OCI-LY7 (cell line): ENCODE data around the gene LARGE1. TPM values are rescaled to one million over a fixed set of nuclear protein-coding genes. Genes with fewer than 3 reads are reported as not detected.
A peak's percentile ranks its signal among the peaks of the same experiment; 100 is the strongest.

ENCODE experiments used
- BruUV-seq: library from RNA; stranded (reverse); fragments of 400-500 nt; replicated peaks from 2 replicates; lab custom pipeline; 2021; lab: Mats Ljungman, UMichigan
- CTCF ChIA-PET: fragments of 300-600 bp; sonication (Branson Sonifier 250); formaldehyde crosslinking; loops from one replicate; lab custom pipeline; 2022; ENCODE audit warnings: antibody characterized with exemption; ENCODE audit not compliant: unreplicated experiment; lab: Charles Lee
- POLR2A ChIA-PET: fragments of 300-600 bp; sonication (Branson Sonifier 250); formaldehyde crosslinking; loops from one replicate; lab custom pipeline; 2022; ENCODE audit warnings: antibody characterized with exemption; lab: Charles Lee
- DNase-seq: peaks from one replicate; pipeline ENCODE4 v3.0.0-alpha.2; 2015; ENCODE audit warnings: low spot score
- H2AFZ ChIP-seq: fragments of 200-600 bp; sonication (generic), shearing (Covaris generic); 2 replicates; pipeline ENCODE4 v1.6.1; 2014; ENCODE audit warnings: mild to moderate bottlenecking, antibody characterized with exemption, low read length, moderate library complexity
- H3K27ac ChIP-seq: fragments of 200-600 bp; sonication (generic); 2 replicates; pipeline ENCODE4 v1.5.1; 2014; ENCODE audit warnings: mixed run types, low read depth, mild to moderate bottlenecking, moderate library complexity, low read length, inconsistent platforms; ENCODE audit not compliant: poor library complexity, severe bottlenecking
- H3K36me3 ChIP-seq: fragments of 200-600 bp; sonication (generic); 2 replicates; pipeline ENCODE4 v1.6.1; 2014; ENCODE audit warnings: mild to moderate bottlenecking, antibody characterized with exemption, low read length, moderate library complexity, mixed read lengths; ENCODE audit not compliant: insufficient read depth
- H3K4me1 ChIP-seq: fragments of 200-600 bp; sonication (generic); 2 replicates; pipeline ENCODE4 v1.5.1; 2014; ENCODE audit warnings: mild to moderate bottlenecking, low read length; ENCODE audit not compliant: insufficient read depth, poor library complexity, severe bottlenecking
- H3K4me2 ChIP-seq: fragments of 200-600 bp; sonication (generic); 2 replicates; pipeline ENCODE4 v1.6.1; 2014; ENCODE audit warnings: mild to moderate bottlenecking, low read length
- H3K4me3 ChIP-seq: fragments of 200-600 bp; sonication (generic); 2 replicates; pipeline ENCODE4 v1.5.1; 2014; ENCODE audit warnings: mild to moderate bottlenecking, low read depth, low read length; ENCODE audit not compliant: poor library complexity, severe bottlenecking
- H3K79me2 ChIP-seq: fragments of 200-600 bp; sonication (generic); 2 replicates; pipeline ENCODE4 v1.6.1; 2016; ENCODE audit warnings: low read depth, mild to moderate bottlenecking, low read length, moderate library complexity, mixed read lengths; ENCODE audit not compliant: insufficient read depth
- H3K9me2 ChIP-seq: fragments of 200-600 bp; sonication (generic); 2 replicates; pipeline ENCODE4 v1.6.1; 2016; ENCODE audit warnings: mild to moderate bottlenecking, low read length, mixed read lengths; ENCODE audit not compliant: insufficient read depth
- H3K9me3 ChIP-seq: fragments of 200-600 bp; sonication (generic); 2 replicates; pipeline ENCODE4 v1.6.1; 2014; ENCODE audit warnings: mild to moderate bottlenecking, mixed run types, low read length, mixed read lengths
- H4K20me1 ChIP-seq: fragments of 200-600 bp; sonication (generic); 2 replicates; pipeline ENCODE4 v1.6.1; 2014; ENCODE audit warnings: mild to moderate bottlenecking, antibody characterized with exemption, low read length, moderate library complexity, mixed read lengths; ENCODE audit not compliant: insufficient read depth
- EZH2phosphoT487 ChIP-seq: fragments of 200-600 bp; sonication (generic); IDR thresholded peaks from 2 replicates; pipeline ENCODE4 v1.6.1; 2018; ENCODE audit warnings: low read depth, borderline replicate concordance, mild to moderate bottlenecking, mixed run types, antibody characterized with exemption, low read length, moderate library complexity, mixed read lengths
- intact Hi-C: fragments of 100-400 bp; cut with micrococcal nuclease; formaldehyde crosslinking; loops from one replicate; pipeline ENCODE4 v1.10.0; 2022; ENCODE audit not compliant: unreplicated experiment
- total RNA-seq, 2 experiments: library from RNA; depleted of rRNA in 1 of 2; stranded (reverse); fragments of >200 nt in 1 of 2; shearing (Covaris generic) in 1 of 2; gene quantifications; 2 replicates each; pipeline ENCODE4 v1.2.3, GENCODE V29; 2014 to 2022
- TF ChIP-seq, protein P1 (sequence below): fragments of 200-600 bp; sonication (generic); conservative IDR thresholded peaks from 2 replicates; pipeline ENCODE4 v1.5.1; 2014; ENCODE audit warnings: mild to moderate bottlenecking, antibody characterized with exemption, low read length, moderate library complexity, mixed read lengths

LARGE1 gene
- total RNA-seq, 2 experiments from 2014 or later: 31.5 to 31.9 TPM

- BruUV-seq: no TSS peak
Observed at GRCh38 chr22:33895444-33895843, 24.8 kb downstream of the LARGE1 start.

DNA sequence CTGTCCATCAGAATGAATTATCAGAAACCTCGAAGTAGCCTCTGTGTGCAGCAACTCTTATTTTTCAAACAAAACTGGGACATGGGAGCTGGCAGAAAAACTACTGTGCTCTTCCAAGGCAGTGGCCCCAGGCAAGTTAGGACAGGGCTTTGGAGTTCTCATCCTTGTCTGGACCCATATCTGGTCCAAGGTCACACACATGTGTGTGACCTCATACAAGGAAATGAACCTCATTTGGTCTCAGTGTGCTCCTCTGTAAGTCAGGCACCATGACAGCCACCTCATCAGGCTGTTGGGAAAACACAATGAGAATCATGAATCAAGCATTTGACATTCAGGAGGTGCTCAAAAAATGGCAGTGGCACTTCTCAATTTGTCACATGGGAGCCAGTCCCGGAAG, 25.8 kb downstream of the LARGE1 start:
- ChIA-PET CTCF (no interaction called here), POLR2A (no interaction called here)
- Histone ChIP-seq H3K9me3 (peaks cover 13% of the 10 kb centered on the region), H3K36me3 (peaks cover 14% of the 10 kb centered on the region), H3K4me2 (no peak overlapping the region), H3K9me2 (no peaks in the 10 kb centered on the region), H3K4me3 (no peak overlapping the region), H3K4me1 (peaks cover 50% of the 10 kb centered on the region), H3K27ac (no peak overlapping the region), H3K79me2 (no peaks in the 10 kb centered on the region), H2AFZ (no peak overlapping the region), H4K20me1 (no peaks in the 10 kb centered on the region)
- TF ChIP-seq, protein P1, sequence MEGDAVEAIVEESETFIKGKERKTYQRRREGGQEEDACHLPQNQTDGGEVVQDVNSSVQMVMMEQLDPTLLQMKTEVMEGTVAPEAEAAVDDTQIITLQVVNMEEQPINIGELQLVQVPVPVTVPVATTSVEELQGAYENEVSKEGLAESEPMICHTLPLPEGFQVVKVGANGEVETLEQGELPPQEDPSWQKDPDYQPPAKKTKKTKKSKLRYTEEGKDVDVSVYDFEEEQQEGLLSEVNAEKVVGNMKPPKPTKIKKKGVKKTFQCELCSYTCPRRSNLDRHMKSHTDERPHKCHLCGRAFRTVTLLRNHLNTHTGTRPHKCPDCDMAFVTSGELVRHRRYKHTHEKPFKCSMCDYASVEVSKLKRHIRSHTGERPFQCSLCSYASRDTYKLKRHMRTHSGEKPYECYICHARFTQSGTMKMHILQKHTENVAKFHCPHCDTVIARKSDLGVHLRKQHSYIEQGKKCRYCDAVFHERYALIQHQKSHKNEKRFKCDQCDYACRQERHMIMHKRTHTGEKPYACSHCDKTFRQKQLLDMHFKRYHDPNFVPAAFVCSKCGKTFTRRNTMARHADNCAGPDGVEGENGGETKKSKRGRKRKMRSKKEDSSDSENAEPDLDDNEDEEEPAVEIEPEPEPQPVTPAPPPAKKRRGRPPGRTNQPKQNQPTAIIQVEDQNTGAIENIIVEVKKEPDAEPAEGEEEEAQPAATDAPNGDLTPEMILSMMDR: no peak
- TF ChIP-seq EZH2phosphoT487: no peak
- BruUV-seq: no TSS peak
- DNase-seq: no peak
- intact Hi-C loops: no loop called here

More at GRCh38 chr22:33895444-33895843, 24.8 kb downstream of the LARGE1 start:
- H3K27ac ChIP-seq: no peak overlapping the region
- H3K4me1 ChIP-seq: peaks cover 43% of the 10 kb centered on the region
- CTCF ChIA-PET: no interaction called here
- no peaks in the 10 kb centered on the region for H4K20me1 ChIP-seq
- POLR2A ChIA-PET: no interaction called here
- peaks cover 14% of the 10 kb centered on the region for H3K36me3 ChIP-seq
- peaks cover 13% of the 10 kb centered on the region for H3K9me3 ChIP-seq
- H3K79me2 ChIP-seq: no peaks in the 10 kb centered on the region
- intact Hi-C loops: no loop called here
- H2AFZ ChIP-seq: no peak overlapping the region
- peak; percentile 38 for DNase-seq
- H3K4me3 ChIP-seq: no peak overlapping the region
- H3K4me2 ChIP-seq: no peak overlapping the region
- H3K9me2 ChIP-seq: no peaks in the 10 kb centered on the region
- TF ChIP-seq, protein P1: no peak
- no peak for TF ChIP-seq EZH2phosphoT487

- H3K4me2 ChIP-seq: no peak overlapping the region
- H4K20me1 ChIP-seq: no peaks in the 10 kb centered on the region
- no peaks in the 10 kb centered on the region for H3K79me2 ChIP-seq
- no peaks in the 10 kb centered on the region for H3K9me2 ChIP-seq
- no peak overlapping the region for H3K4me3 ChIP-seq
- TF ChIP-seq EZH2phosphoT487: no peak
- TF ChIP-seq, protein P1: no peak
- peaks cover 14% of the 10 kb centered on the region for H3K36me3 ChIP-seq
- DNase-seq: no peak
- POLR2A ChIA-PET: no interaction called here
- H3K27ac ChIP-seq: no peak overlapping the region
- H3K4me1 ChIP-seq: peaks cover 55% of the 10 kb centered on the region
- intact Hi-C loops: no loop called here
- peaks cover 13% of the 10 kb centered on the region for H3K9me3 ChIP-seq
- no TSS peak for BruUV-seq
- CTCF ChIA-PET: no interaction called here
- H2AFZ ChIP-seq: no peak overlapping the region
Observed at GRCh38 chr22:33894036-33894435, 26.2 kb downstream of the LARGE1 start.
